Fibroblast of lung (primary cell): ENCODE measurements around the gene MEP1A. TPM values are rescaled to one million over a fixed set of nuclear protein-coding genes. Genes with fewer than 3 reads are reported as not detected.

Experiments
- DNase-seq, 2 donors: peaks; one replicate each; pipeline versions ENCODE4 v3.0.0 to v3.0.0-alpha.2; 2010; ENCODE audit warnings: low read depth in 2 of 2
- H2AFZ ChIP-seq: 2 replicates; pipeline ENCODE4 v1.5.1; 2012; ENCODE audit warnings: low read length, control low read depth, inconsistent platforms
- H3K27ac ChIP-seq: 2 replicates; pipeline ENCODE4 v1.5.1; 2011; ENCODE audit warnings: low read length, control low read depth; ENCODE audit not compliant: insufficient read depth
- H3K27me3 ChIP-seq: 2 replicates; pipeline ENCODE4 v1.5.1; 2011; ENCODE audit warnings: mild to moderate bottlenecking, low read length; ENCODE audit not compliant: control insufficient read depth, insufficient read depth
- H3K36me3 ChIP-seq: 2 replicates; pipeline ENCODE4 v1.5.1; 2011; ENCODE audit warnings: low read length; ENCODE audit not compliant: control insufficient read depth, insufficient read depth
- H3K4me1 ChIP-seq: 2 replicates; pipeline ENCODE4 v1.5.1; 2011; ENCODE audit warnings: low read length; ENCODE audit not compliant: control insufficient read depth, insufficient read depth; ENCODE audit errors: extremely low read depth
- H3K4me2 ChIP-seq: 2 replicates; pipeline ENCODE4 v1.5.1; 2011; ENCODE audit warnings: low read length, control low read depth; ENCODE audit not compliant: insufficient read depth; ENCODE audit errors: extremely low read depth
- H3K4me3 ChIP-seq, 4 experiments: fragments of 200-600 bp in 1 of 4; sonication (generic) in 1 of 4; replicated peaks in 1 of 4; 2 replicates each; pipeline ENCODE4 v1.5.1; 2011 to 2016; ENCODE audit warnings: low read length in 4 of 4, low read depth in 3 of 4, mild to moderate bottlenecking in 3 of 4, control low read depth in 2 of 4, inconsistent platforms in 1 of 4, mixed read lengths in 1 of 4; ENCODE audit not compliant: insufficient read depth in 1 of 4; ENCODE audit errors: control extremely low read depth in 1 of 4
- H3K79me2 ChIP-seq: 2 replicates; pipeline ENCODE4 v1.5.1; 2012; ENCODE audit warnings: mild to moderate bottlenecking, low read length, inconsistent platforms; ENCODE audit not compliant: control insufficient read depth, insufficient read depth
- H3K9ac ChIP-seq: 2 replicates; pipeline ENCODE4 v1.5.1; 2011; ENCODE audit warnings: mild to moderate bottlenecking, low read length, control low read depth; ENCODE audit not compliant: insufficient read depth
- H3K9me3 ChIP-seq: 2 replicates; pipeline ENCODE4 v1.5.1; 2012; ENCODE audit warnings: low read depth, low read length; ENCODE audit not compliant: control insufficient read depth, insufficient read depth
- H4K20me1 ChIP-seq: 2 replicates; pipeline ENCODE4 v1.5.1; 2011; ENCODE audit warnings: low read length; ENCODE audit not compliant: control insufficient read depth, insufficient read depth; ENCODE audit errors: extremely low read depth
- EZH2 ChIP-seq: IDR thresholded peaks from 2 replicates; pipeline ENCODE4 v1.5.1; 2012; ENCODE audit warnings: low read length, control low read depth, mild to moderate bottlenecking; ENCODE audit errors: missing control alignments
- polyA plus RNA-seq, 2 donors: library from polyadenylated mRNA; depleted of rRNA in 1 of 2; stranded (reverse) in 1 of 2; unstranded in 1 of 2; fragments of >200 nt; gene quantifications; 2 replicates each; pipeline ENCODE4 v1.2.1, GENCODE V29; 2011 to 2012; ENCODE audit warnings: missing spikeins in 1 of 2
- total RNA-seq: library from RNA; depleted of rRNA; stranded (reverse); fragments of >200 nt; gene quantifications from 2 replicates; pipeline ENCODE4 v1.2.1, GENCODE V29; 2014
- TF ChIP-seq, protein P1 (sequence below), 2 donors: IDR thresholded peaks in 1 of 2; conservative IDR thresholded peaks in 1 of 2; 1 replicate in 1 of 2; 2 replicates in 1 of 2; pipeline ENCODE4 v1.5.1; 2011 to 2012; ENCODE audit warnings: low read length in 2 of 2, control low read depth in 1 of 2, inconsistent platforms in 1 of 2, low read depth in 1 of 2, mild to moderate bottlenecking in 1 of 2

MEP1A gene
- total and polyA plus RNA-seq, 2 donors (not counting 1 experiment from before 2014, with no cell fraction given) = not detected

DNA sequence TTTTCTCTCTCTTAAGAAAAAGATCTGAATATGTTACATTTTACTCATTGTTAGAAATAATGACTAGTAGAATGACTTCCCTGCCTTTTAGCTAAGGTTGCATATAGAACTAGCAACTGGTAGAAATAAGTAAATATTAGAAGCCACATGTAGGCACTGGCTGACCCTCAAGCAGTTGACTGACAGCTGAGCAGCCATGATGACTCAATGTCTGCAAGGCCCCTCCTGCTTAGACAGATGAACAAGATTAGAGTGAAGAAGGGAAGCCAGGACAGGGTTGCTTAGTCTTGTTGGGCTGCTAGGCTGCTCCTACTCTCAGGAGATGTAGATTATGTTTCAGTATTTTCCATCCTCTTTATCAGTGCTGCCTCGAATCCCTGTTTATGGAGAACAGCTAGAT is 6.5 kb downstream of the MEP1A start:
- no peaks in the 10 kb centered on the region for H3K79me2 ChIP-seq
- H2AFZ ChIP-seq = no peak overlapping the region
- H4K20me1 ChIP-seq = no peaks in the 10 kb centered on the region
- H3K27me3 ChIP-seq = no peaks in the 10 kb centered on the region
- no peak overlapping the region for H3K27ac ChIP-seq
- H3K4me1 ChIP-seq = no peaks in the 10 kb centered on the region
- TF ChIP-seq, protein P1, sequence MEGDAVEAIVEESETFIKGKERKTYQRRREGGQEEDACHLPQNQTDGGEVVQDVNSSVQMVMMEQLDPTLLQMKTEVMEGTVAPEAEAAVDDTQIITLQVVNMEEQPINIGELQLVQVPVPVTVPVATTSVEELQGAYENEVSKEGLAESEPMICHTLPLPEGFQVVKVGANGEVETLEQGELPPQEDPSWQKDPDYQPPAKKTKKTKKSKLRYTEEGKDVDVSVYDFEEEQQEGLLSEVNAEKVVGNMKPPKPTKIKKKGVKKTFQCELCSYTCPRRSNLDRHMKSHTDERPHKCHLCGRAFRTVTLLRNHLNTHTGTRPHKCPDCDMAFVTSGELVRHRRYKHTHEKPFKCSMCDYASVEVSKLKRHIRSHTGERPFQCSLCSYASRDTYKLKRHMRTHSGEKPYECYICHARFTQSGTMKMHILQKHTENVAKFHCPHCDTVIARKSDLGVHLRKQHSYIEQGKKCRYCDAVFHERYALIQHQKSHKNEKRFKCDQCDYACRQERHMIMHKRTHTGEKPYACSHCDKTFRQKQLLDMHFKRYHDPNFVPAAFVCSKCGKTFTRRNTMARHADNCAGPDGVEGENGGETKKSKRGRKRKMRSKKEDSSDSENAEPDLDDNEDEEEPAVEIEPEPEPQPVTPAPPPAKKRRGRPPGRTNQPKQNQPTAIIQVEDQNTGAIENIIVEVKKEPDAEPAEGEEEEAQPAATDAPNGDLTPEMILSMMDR (conservative IDR thresholded peaks at IDR 0.05 in 1 of 2, IDR thresholded peaks at IDR 0.05 in 1 of 2; ENCODE audit: low read depth in 1 of 2, low read length in 2 of 2) = no peak
- no peak for TF ChIP-seq EZH2
- DNase-seq = no peak
- H3K9me3 ChIP-seq = no peaks in the 10 kb centered on the region
- H3K4me2 ChIP-seq = no peak overlapping the region
- H3K36me3 ChIP-seq = no peaks in the 10 kb centered on the region
- H3K9ac ChIP-seq = no peak overlapping the region
- H3K4me3 ChIP-seq = no peak overlapping the region

DNA sequence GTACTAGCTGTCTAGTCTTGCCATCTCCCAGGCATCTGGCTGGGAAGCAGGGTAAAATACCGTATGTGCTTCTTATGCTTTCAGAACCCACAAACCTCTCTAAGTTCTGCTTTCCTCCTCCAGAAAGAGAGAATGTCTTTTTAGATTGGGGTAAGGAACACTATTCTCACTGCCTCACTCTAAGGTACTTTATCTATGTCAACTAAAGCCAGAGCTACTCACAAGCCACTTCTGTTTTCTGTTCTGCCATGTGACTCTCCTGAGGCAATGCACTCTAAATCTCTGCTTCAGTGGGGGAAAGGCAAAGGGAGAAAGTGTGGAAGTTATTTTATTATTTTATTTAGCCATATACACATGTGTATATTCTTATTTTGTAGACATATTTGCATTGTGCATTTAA is 15.6 kb downstream of the MEP1A start:
- Histone ChIP-seq H3K36me3 (no peaks in the 10 kb centered on the region), H3K9ac (no peak overlapping the region), H3K27me3 (no peaks in the 10 kb centered on the region), H3K79me2 (no peaks in the 10 kb centered on the region), H2AFZ (no peak overlapping the region), H3K4me3 (no peak overlapping the region), H3K4me1 (no peaks in the 10 kb centered on the region), H3K9me3 (no peaks in the 10 kb centered on the region), H4K20me1 (no peaks in the 10 kb centered on the region), H3K27ac (no peak overlapping the region), H3K4me2 (no peak overlapping the region)
- no peak for DNase-seq
- no peak for TF ChIP-seq EZH2
- TF ChIP-seq, protein P1 (conservative IDR thresholded peaks at IDR 0.05 in 1 of 2, IDR thresholded peaks at IDR 0.05 in 1 of 2; ENCODE audit: low read depth in 1 of 2, low read length in 2 of 2) = no peak

DNA sequence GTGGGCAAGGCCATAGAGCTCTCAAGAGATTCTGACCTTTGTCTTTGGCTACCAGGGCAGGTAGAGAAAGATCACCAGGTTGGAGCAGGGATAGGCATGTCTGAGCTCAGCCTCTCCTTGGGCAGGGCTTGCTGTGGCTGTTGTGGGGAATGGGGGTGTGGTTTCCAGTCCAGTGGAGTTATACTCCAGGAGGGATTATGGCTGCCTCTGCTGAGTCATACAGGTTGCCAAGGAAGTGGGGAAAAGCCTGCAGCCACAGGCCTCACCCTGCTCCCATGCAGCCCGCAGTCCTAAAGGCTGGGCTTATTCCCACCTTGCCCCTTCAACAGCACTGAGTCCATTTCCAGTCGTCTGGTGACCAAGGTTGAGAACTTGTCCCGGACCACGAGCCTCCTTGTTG is 21.9 kb downstream of the MEP1A start:
- peak in 1 of 2 donors; percentile 3 for DNase-seq
- H3K4me3 ChIP-seq = no peak overlapping the region

More for the DNA sequence above, 21.9 kb downstream of the MEP1A start:
- H3K36me3 ChIP-seq = no peaks in the 10 kb centered on the region
- H3K4me2 ChIP-seq = no peak overlapping the region
- no peak overlapping the region for H3K27ac ChIP-seq
- H4K20me1 ChIP-seq = no peaks in the 10 kb centered on the region
- H2AFZ ChIP-seq = no peak overlapping the region
- no peaks in the 10 kb centered on the region for H3K4me1 ChIP-seq
- no peaks in the 10 kb centered on the region for H3K79me2 ChIP-seq
- no peaks in the 10 kb centered on the region for H3K27me3 ChIP-seq
- no peaks in the 10 kb centered on the region for H3K9me3 ChIP-seq
- H3K9ac ChIP-seq = no peak overlapping the region
- TF ChIP-seq EZH2 = no peak
- TF ChIP-seq, protein P1 (conservative IDR thresholded peaks at IDR 0.05 in 1 of 2, IDR thresholded peaks at IDR 0.05 in 1 of 2; ENCODE audit: low read depth in 1 of 2, low read length in 2 of 2) = no peak
